Large intestine (tissue), 3 donors: ENCODE measurements around the gene DHX34. TPM values are rescaled to one million over a fixed set of nuclear protein-coding genes. Genes with fewer than 3 reads are reported as not detected.
"Not testable (repeated sequence)": the region's sequence is repeated elsewhere in the genome, so short reads cannot be mapped to it uniquely, and the experiment has no call there.

Experiments
- DNase-seq, 2 donors: peaks; one replicate each; pipeline versions ENCODE4 v3.0.0 to v3.0.0-alpha.2; 2013
- H3K27ac ChIP-seq: one replicate; pipeline ENCODE4 v1.5.1; 2013; ENCODE audit warnings: low read length
- H3K27me3 ChIP-seq: 2 replicates; pipeline ENCODE4 v1.6.1; 2013; ENCODE audit warnings: low read length; ENCODE audit not compliant: control insufficient read depth, insufficient read depth
- H3K36me3 ChIP-seq: 2 replicates; pipeline ENCODE4 v1.6.1; 2013; ENCODE audit warnings: low read length; ENCODE audit not compliant: control insufficient read depth, insufficient read depth
- H3K4me1 ChIP-seq: one replicate; pipeline ENCODE4 v1.6.1; 2013; ENCODE audit warnings: low read length; ENCODE audit not compliant: control insufficient read depth, insufficient read depth
- H3K4me3 ChIP-seq: one replicate; pipeline ENCODE4 v1.5.1; 2013; ENCODE audit warnings: low read length
- H3K9me3 ChIP-seq: one replicate; pipeline ENCODE4 v1.6.1; 2013; ENCODE audit warnings: mild to moderate bottlenecking, low read depth, low read length, moderate library complexity; ENCODE audit not compliant: control insufficient read depth
- WGBS: methylation state at CpG from one replicate; pipeline ENCODE4 v1.1.5; 2013; ENCODE audit warnings: low lambda C conversion rate; ENCODE audit not compliant: insufficient coverage; 5-methylcytosine and 5-hydroxymethylcytosine counted together
- polyA plus RNA-seq: library from polyadenylated mRNA; unstranded; fragments of 120-200 nt; gene quantifications from one replicate; pipeline ENCODE4 v1.2.1, GENCODE V29; 2013

The DHX34 gene
- polyA plus RNA-seq, 1 donor: 13.6 TPM

GRCh38 chr19:47365455-47365854, 16.3 kb downstream of the DHX34 start:
- not testable (repeated sequence) for H3K9me3 ChIP-seq, DNase-seq, H3K4me1 ChIP-seq, H3K27me3 ChIP-seq, H3K4me3 ChIP-seq, H3K27ac ChIP-seq
- no CpG with 5 or more reads among the region's 10 CpGs for WGBS
- H3K36me3 ChIP-seq: peaks cover 63% of the 10 kb centered on the region

- Histone ChIP-seq H3K36me3 (peaks cover 66% of the 10 kb centered on the region), H3K27ac (no peak overlapping the region), H3K4me3 (no peak overlapping the region), H3K4me1 (no peaks in the 10 kb centered on the region), H3K27me3 (no peaks in the 10 kb centered on the region), H3K9me3 (no peaks in the 10 kb centered on the region)
- WGBS: 70% methylated on average over 3 of the region's 10 CpGs
- no peak for DNase-seq
Observed at GRCh38 chr19:47370045-47370611, 21.0 kb downstream of the DHX34 start.

GRCh38 chr19:47371261-47371660, 22.1 kb downstream of the DHX34 start:
- no peak overlapping the region for H3K4me3 ChIP-seq
- H3K27me3 ChIP-seq: no peaks in the 10 kb centered on the region
- no peak for DNase-seq
- H3K27ac ChIP-seq: no peak overlapping the region
- peaks cover 78% of the 10 kb centered on the region for H3K36me3 ChIP-seq
- H3K9me3 ChIP-seq: no peaks in the 10 kb centered on the region
- H3K4me1 ChIP-seq: no peaks in the 10 kb centered on the region
- WGBS: no CpG with 5 or more reads among the region's 9 CpGs

- Histone ChIP-seq H3K9me3 (no peaks in the 10 kb centered on the region), H3K4me3 (no peak overlapping the region), H3K36me3 (peaks cover 84% of the 10 kb centered on the region), H3K27ac (no peak overlapping the region), H3K27me3 (no peaks in the 10 kb centered on the region), H3K4me1 (no peaks in the 10 kb centered on the region)
- no CpG with 5 or more reads among the region's 22 CpGs for WGBS
- no peak for DNase-seq
Observed at GRCh38 chr19:47372603-47373002, 23.5 kb downstream of the DHX34 start.

- Histone ChIP-seq H3K9me3 (no peaks in the 10 kb centered on the region), H3K36me3 (peaks cover 91% of the 10 kb centered on the region), H3K27ac (no peak overlapping the region), H3K4me1 (no peaks in the 10 kb centered on the region), H3K4me3 (no peak overlapping the region), H3K27me3 (no peaks in the 10 kb centered on the region)
- no CpG with 5 or more reads among the region's 33 CpGs for WGBS
- no peak for DNase-seq
Observed at GRCh38 chr19:47373246-47374240, 24.4 kb downstream of the DHX34 start.

GRCh38 chr19:47374876-47375693, 26.0 kb downstream of the DHX34 start:
- H3K27ac ChIP-seq: no peak overlapping the region

GRCh38 chr19:47375694-47376588, 26.8 kb downstream of the DHX34 start:
- no peaks in the 10 kb centered on the region for H3K9me3 ChIP-seq
- peaks cover 83% of the 10 kb centered on the region for H3K36me3 ChIP-seq
- WGBS: no CpG with 5 or more reads among the region's 30 CpGs
- H3K4me3 ChIP-seq: no peak overlapping the region
- no peaks in the 10 kb centered on the region for H3K27me3 ChIP-seq
- no peaks in the 10 kb centered on the region for H3K4me1 ChIP-seq
- no peak overlapping the region for H3K27ac ChIP-seq
- no peak for DNase-seq

More at GRCh38 chr19:47374876-47375693, 26.0 kb downstream of the DHX34 start:
- H3K4me3 ChIP-seq: no peak overlapping the region
- H3K4me1 ChIP-seq: no peaks in the 10 kb centered on the region
- no CpG with 5 or more reads among the region's 30 CpGs for WGBS
- peaks cover 84% of the 10 kb centered on the region for H3K36me3 ChIP-seq
- H3K9me3 ChIP-seq: no peaks in the 10 kb centered on the region
- H3K27me3 ChIP-seq: no peaks in the 10 kb centered on the region
- no peak for DNase-seq

- Histone ChIP-seq H3K27me3 (no peaks in the 10 kb centered on the region), H3K4me3 (no peak overlapping the region), H3K27ac (no peak overlapping the region), H3K4me1 (no peaks in the 10 kb centered on the region), H3K36me3 (peaks cover 85% of the 10 kb centered on the region), H3K9me3 (no peaks in the 10 kb centered on the region)
- WGBS: no CpG with 5 or more reads among the region's 16 CpGs
- peak in 1 of 2 donors; percentile 29 for DNase-seq
Observed at GRCh38 chr19:47376589-47377144, 27.6 kb downstream of the DHX34 start.

GRCh38 chr19:47377208-47377701, 28.1 kb downstream of the DHX34 start:
- WGBS: no CpG with 5 or more reads among the region's 16 CpGs
- no peak for DNase-seq
- Histone ChIP-seq H3K4me1 (no peaks in the 10 kb centered on the region), H3K27me3 (no peaks in the 10 kb centered on the region), H3K4me3 (no peak overlapping the region), H3K9me3 (no peaks in the 10 kb centered on the region), H3K36me3 (peaks cover 86% of the 10 kb centered on the region), H3K27ac (no peak overlapping the region)
